Measurements from ENCODE around the gene KCTD3.

GRCh38 chr1:215554865-215555264, 12.2 kb upstream of the KCTD3 start:
- no peak for TF ChIP-seq SUZ12 (IDR thresholded peaks at IDR 0.05)
- no peak for TF ChIP-seq PKNOX1 (IDR thresholded peaks at IDR 0.05)
